ENCODE data around the gene ZNF70.

GRCh38 chr22:23692598-23693291 lies 58.2 kb downstream of the ZNF70 start:
- no peak for TF ChIP-seq CTCF (IDR thresholded peaks at IDR 0.05)
- TF ChIP-seq POLR2A (IDR thresholded peaks at IDR 0.05): no peak

Measured in right lobe of liver (tissue), 4 donors.